Epithelial cell of umbilical artery (primary cell): ENCODE data around the gene WFDC10B. TPM values are rescaled to one million over a fixed set of nuclear protein-coding genes. Genes with fewer than 3 reads are reported as not detected.

Source experiments
- total RNA-seq: library from RNA; depleted of rRNA; stranded (reverse); fragments of >200 nt; gene quantifications from 2 replicates; pipeline ENCODE4 v1.2.3, GENCODE V29; 2014

WFDC10B gene
- not detected in 2 replicates for total RNA-seq

DNA sequence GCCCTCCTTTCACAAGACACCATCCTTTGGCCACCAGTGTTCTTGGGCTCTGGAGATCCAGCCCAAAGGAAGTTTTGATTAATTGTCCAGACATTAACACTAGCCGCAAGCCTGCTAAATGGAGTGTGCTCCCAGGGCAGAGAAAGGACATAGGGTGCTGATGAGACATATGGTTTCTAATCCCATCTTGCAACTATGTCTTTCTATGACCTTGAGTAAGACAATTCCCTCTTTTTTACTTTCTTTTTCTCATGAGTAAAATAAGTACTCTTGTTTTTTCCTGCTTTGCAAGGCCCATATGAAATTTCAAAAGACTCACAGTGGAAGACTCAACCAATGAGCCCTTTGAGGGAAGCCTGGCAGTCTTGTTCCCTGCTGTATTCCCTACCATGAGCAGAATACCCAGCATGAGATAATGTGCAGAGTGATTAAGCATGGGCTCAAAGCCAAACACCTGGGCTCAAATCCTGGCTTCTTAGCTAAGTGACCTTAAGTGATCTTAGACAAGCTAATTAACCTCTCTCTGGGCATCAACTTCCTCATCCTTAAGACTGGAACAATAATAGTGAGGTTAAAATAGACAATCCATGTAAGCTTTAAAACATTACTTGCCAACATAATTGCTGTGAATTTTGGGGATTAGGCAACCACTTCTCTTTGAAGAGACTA, at the start of gene WFDC10B:
WFDC10B (minus strand) TSS at position 51 of the 669 bp plus-strand sequence. CDS start 19,027 bp downstream, outside the sequence.

DNA sequence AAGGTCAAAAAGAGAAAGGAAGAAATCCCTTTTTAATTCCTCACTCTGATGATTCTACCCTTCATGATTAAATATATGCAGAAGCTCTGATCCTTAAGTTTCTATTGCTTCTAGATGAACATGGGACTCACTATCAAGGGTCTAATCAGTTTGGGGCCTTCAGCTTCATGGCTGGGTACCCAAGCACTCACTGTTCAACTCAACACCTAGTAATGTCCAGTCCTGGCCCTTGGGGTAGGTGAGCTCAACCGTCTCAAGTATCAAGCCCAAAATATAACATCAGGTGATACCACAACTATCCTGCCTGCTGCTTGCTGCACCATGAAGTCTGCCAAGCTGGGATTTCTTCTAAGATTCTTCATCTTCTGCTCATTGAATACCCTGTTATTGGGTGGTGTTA, 17.2 kb upstream of the WFDC10B start, which contains the start of gene SPINT4:
SPINT4 (plus strand) TSS at position 301 of the 400 bp plus-strand sequence; CDS start at position 322, 21 bp downstream.

DNA sequence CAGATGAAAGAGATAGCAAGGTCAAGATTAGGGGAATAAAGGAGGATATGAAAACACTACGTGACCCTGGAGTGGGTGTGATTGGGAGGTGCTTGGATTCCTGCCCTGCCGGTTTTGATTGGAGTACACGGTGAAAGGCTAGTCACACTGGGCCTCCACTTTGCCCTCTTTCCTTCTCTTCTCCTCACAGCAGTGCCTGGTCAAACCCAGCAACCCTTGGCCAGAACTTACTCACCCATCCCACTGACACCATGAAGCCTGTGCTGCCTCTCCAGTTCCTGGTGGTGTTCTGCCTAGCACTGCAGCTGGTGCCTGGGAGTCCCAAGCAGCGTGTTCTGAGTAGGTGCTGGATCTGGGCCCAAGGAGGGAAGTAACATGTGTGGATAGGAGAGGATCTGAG, 2.9 kb downstream of the WFDC10B start, which contains the start of gene WFDC13:
WFDC13 (plus strand) TSS at position 166 of the 400 bp plus-strand sequence; CDS start at position 252, 86 bp downstream.

DNA sequence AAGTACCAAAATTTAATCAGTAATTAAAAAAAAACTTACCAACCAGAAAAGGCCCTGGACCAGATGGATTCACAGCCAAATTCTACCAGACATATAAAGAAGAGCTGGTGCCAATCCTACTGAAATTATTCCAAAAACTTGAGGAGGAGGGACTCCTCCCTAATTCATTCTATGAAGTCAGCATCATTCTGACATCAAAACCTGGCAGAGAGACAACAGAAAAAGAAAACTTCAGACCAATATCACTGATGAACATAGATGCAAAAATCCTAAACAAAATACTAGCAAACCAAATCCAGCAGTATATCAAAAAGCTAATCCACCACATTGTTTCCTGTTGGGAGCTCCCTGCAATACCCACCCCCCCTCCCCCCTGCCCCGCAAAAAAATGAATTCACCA, 34.7 kb downstream of the WFDC10B start, which contains the start of gene WFDC11:
WFDC11 (minus strand) TSS at position 101 of the 400 bp plus-strand sequence. CDS start 19,639 bp downstream, outside the sequence.

Other genes starting within 250 kb of the WFDC10B start
- gene WFDC2, start 235.3 kb downstream of the WFDC10B start, total RNA-seq = not detected in 2 replicates
- gene SPINT3, start 189.4 kb downstream of the WFDC10B start, total RNA-seq = not detected in 2 replicates
- not detected in 2 replicates for gene WFDC6, start 165.5 kb downstream of the WFDC10B start, total RNA-seq
- not detected in 2 replicates for gene EPPIN, start 157.6 kb downstream of the WFDC10B start, total RNA-seq
- not detected in 2 replicates for gene WFDC8, start 125.7 kb downstream of the WFDC10B start, total RNA-seq
- gene WFDC10A, start 75.3 kb downstream of the WFDC10B start, total RNA-seq = not detected in 2 replicates
- not detected in 2 replicates for gene WFDC9, start 73.7 kb downstream of the WFDC10B start, total RNA-seq
- not detected in 2 replicates for gene WFDC11, start 34.8 kb downstream of the WFDC10B start, total RNA-seq
- not detected in 2 replicates for gene WFDC13, start 3.0 kb downstream of the WFDC10B start, total RNA-seq
- not detected in 2 replicates for gene SPINT4, start 17.3 kb upstream of the WFDC10B start, total RNA-seq
- gene WFDC3, start 86.9 kb upstream of the WFDC10B start, total RNA-seq = 0.65 TPM in 1 of 2 replicates, not detected in the other
- 17.2 and 19.8 TPM in 2 replicates for gene DNTTIP1, start 86.9 kb upstream of the WFDC10B start, total RNA-seq
- gene UBE2C, start 107.6 kb upstream of the WFDC10B start, total RNA-seq = 21.4 and 41.3 TPM in 2 replicates
- gene TNNC2, start 122.3 kb upstream of the WFDC10B start, total RNA-seq = not detected in 2 replicates
- 22.4 and 32.5 TPM in 2 replicates for gene SNX21, start 128.8 kb upstream of the WFDC10B start, total RNA-seq
- gene ACOT8, start 152.4 kb upstream of the WFDC10B start, total RNA-seq = 31.5 and 33.6 TPM in 2 replicates
- 5.9 and 6.2 TPM in 2 replicates for gene ZSWIM3, start 152.6 kb upstream of the WFDC10B start, total RNA-seq
- gene ZSWIM1, start 176.2 kb upstream of the WFDC10B start, total RNA-seq = 2.0 and 3.2 TPM in 2 replicates
- 0.61 and 0.97 TPM in 2 replicates for gene SPATA25, start 182.6 kb upstream of the WFDC10B start, total RNA-seq
- 2.6 TPM in 2 replicates for gene NEURL2, start 186.2 kb upstream of the WFDC10B start, total RNA-seq
- 25.4 and 26.0 TPM in 2 replicates for gene CTSA, start 186.3 kb upstream of the WFDC10B start, total RNA-seq
- 10.6 and 13.6 TPM in 2 replicates for gene PLTP, start 207.1 kb upstream of the WFDC10B start, total RNA-seq
- 6.8 and 7.5 TPM in 2 replicates for gene PCIF1, start 229.7 kb upstream of the WFDC10B start, total RNA-seq